IPS DF 6.9 (cell line): ENCODE data around the gene RIMBP2.

Source experiments
- DNase-seq: peaks from one replicate; pipeline ENCODE4 v3.0.0-alpha.2; 2013; ENCODE audit warnings: low read depth, low spot score
- H3K27ac ChIP-seq: one replicate; pipeline ENCODE4 v1.5.1; 2013; ENCODE audit warnings: low read length, control low read depth
- H3K27me3 ChIP-seq: 2 replicates; pipeline ENCODE4 v1.6.1; 2013; ENCODE audit warnings: mild to moderate bottlenecking, low read length; ENCODE audit not compliant: control insufficient read depth, insufficient read depth
- H3K36me3 ChIP-seq: 2 replicates; pipeline ENCODE4 v1.6.1; 2013; ENCODE audit warnings: low read length; ENCODE audit not compliant: control insufficient read depth, insufficient read depth
- H3K4me1 ChIP-seq: 2 replicates; pipeline ENCODE4 v1.6.1; 2013; ENCODE audit warnings: low read length; ENCODE audit not compliant: control insufficient read depth, insufficient read depth
- H3K4me3 ChIP-seq: 2 replicates; pipeline ENCODE4 v1.5.1; 2013; ENCODE audit warnings: mild to moderate bottlenecking, low read length
- H3K9me3 ChIP-seq: 2 replicates; pipeline ENCODE4 v1.6.1; 2013; ENCODE audit warnings: low read length, inconsistent platforms; ENCODE audit not compliant: control insufficient read depth, insufficient read depth
- WGBS: extraction: QIAGEN DNeasy Blood & Tissue Kit; methylation state at CpG from one replicate; pipeline ENCODE4 v1.1.7; 2013; ENCODE audit warnings: mixed read lengths, missing lambda C conversion rate; ENCODE audit not compliant: insufficient read length, insufficient coverage; 5-methylcytosine and 5-hydroxymethylcytosine counted together

The RIMBP2 gene

DNA sequence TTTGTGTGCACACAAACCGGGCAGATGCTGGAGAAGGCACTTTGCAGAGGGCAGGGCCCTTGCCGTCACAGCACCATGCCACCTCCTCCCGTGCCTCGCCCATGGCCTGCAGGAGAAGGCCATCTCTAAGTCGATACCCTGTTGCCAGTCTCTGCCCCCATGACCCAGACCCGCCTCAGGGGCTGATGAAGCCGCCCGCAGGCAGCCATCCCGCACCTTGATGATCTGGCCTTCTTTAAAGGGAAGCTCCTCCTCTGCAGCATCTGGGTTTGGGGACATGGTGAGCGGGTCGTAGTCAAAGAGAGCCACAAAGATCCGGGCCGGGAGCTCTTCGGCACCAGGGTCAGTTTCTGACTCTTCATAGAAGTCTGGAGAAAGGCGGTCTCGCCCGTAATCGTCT is 302.2 kb downstream of the RIMBP2 start:
- peaks cover 17% of the 10 kb centered on the region for H3K9me3 ChIP-seq
- no peak for DNase-seq
- no CpG with 5 or more reads among the region's 18 CpGs for WGBS
- no peaks in the 10 kb centered on the region for H3K36me3 ChIP-seq
- H3K27ac ChIP-seq: no peak overlapping the region
- H3K4me3 ChIP-seq: no peak overlapping the region
- H3K4me1 ChIP-seq: no peaks in the 10 kb centered on the region
- no peaks in the 10 kb centered on the region for H3K27me3 ChIP-seq

DNA sequence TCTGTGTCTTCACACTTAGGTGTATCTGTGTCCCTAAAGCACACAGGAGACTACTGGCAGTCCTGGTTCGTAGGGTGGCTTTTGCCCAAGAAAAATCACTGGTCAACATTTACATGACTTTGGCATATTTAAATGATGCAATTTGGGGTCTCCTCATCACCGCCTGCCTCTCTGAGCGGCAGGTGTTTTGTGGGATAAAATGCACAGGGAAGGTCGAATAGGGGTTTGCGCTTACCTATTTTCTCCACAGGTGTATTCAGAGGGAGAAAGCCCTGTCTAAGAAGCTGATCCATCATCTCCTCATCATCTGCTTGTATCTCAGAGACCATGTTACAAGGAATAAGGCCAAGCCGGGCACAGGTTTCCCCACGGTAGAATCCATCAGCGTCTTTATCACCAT is 303.7 kb downstream of the RIMBP2 start:
- no CpG with 5 or more reads among the region's 8 CpGs for WGBS
- no peaks in the 10 kb centered on the region for H3K4me1 ChIP-seq
- no peaks in the 10 kb centered on the region for H3K36me3 ChIP-seq
- H3K9me3 ChIP-seq: peaks cover 22% of the 10 kb centered on the region
- DNase-seq: no peak
- H3K4me3 ChIP-seq: no peak overlapping the region
- no peak overlapping the region for H3K27ac ChIP-seq
- H3K27me3 ChIP-seq: no peaks in the 10 kb centered on the region

DNA sequence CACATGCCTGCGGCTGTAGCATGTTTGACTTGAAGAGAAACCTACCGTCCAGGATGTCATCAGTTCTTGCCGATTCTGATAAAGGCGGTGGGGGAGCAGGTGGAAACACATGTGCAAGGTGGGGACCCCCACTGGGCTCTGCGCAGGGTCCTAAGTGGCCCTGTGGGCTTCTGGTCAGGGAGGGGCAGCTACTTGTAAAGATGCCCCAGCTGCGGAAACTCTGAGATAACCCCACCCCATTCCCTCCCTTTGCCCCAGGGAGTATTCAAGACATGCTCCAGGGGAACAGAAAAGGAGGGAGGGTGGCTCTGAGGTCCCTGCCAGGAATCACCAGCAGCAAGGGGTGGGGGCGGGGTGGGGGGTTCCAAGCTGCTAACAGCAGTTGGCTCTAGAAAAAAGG is 310.8 kb downstream of the RIMBP2 start:
- no CpG with 5 or more reads among the region's 7 CpGs for WGBS
- Histone ChIP-seq H3K4me3 (no peak overlapping the region), H3K36me3 (no peaks in the 10 kb centered on the region), H3K9me3 (peaks cover 20% of the 10 kb centered on the region), H3K27ac (no peak overlapping the region), H3K4me1 (no peaks in the 10 kb centered on the region), H3K27me3 (no peaks in the 10 kb centered on the region; the same call in 1 of the 2 replicates)
- no peak for DNase-seq

DNA sequence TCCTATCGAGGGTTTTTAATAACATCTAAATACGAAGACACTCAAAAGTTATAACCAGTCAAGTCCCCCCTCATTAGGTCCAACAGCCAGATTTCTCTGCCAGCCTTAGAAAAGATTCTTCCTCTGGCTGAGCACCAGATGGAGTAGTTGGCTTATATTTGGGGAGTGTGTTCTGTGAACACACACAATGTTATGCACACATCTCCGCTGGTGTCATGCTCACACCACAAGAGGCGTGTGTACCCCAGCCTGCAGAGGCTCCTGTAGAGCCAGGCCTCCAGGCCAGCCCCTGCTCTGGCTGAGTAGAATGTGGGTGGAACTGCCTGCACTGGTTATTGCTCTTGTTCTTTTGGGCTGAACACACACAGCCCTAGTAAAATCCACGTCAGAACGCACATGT is 314.4 kb downstream of the RIMBP2 start:
- DNase-seq: no peak
- Histone ChIP-seq H3K27ac (no peak overlapping the region), H3K9me3 (peaks cover 15% of the 10 kb centered on the region), H3K27me3 (no peaks in the 10 kb centered on the region; the same call in 1 of the 2 replicates), H3K4me3 (no peak overlapping the region), H3K4me1 (no peaks in the 10 kb centered on the region), H3K36me3 (no peaks in the 10 kb centered on the region)
- WGBS: no CpG with 5 or more reads among the region's 6 CpGs

DNA sequence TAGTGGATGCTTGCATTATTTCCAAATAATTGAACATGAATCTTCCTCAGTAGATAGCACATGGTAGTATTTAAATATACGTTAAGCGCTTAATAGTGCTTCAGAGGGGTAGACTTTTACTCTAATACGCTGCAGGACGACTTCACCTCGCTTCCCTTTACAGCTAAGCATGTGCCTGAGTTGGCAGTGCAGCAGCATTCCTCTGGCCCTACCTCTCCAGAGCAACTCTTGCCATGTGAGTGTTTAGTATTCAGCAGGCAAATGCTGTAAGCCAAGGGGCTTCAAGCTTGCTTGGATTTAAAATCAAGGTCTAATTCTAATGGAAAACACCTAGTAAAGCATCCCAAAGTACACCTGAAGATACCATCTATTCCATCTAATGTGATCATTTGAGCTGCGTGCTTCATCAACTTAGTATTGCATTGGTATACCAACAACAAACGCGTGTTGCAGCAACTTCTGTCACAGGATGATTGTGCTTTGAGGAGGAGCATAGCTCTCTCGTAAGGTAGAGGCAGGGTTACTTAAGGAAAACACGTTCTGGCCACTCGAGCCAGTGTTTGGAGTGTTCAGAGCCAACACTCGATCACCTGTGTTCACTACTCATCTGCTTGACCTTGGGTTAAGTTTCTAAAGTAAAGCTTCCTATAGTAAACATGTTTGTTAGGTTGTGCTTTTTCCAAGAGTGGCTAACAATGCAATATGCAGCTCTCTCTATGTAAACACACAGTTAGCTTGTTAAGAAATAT is 317.8 kb downstream of the RIMBP2 start:
- H3K9me3 ChIP-seq: peaks cover 18% of the 10 kb centered on the region
- H3K27me3 ChIP-seq: no peaks in the 10 kb centered on the region; the same call in 1 of the 2 replicates
- no peaks in the 10 kb centered on the region for H3K36me3 ChIP-seq
- DNase-seq: no peak
- no peak overlapping the region for H3K27ac ChIP-seq
- no peaks in the 10 kb centered on the region for H3K4me1 ChIP-seq
- H3K4me3 ChIP-seq: no peak overlapping the region
- WGBS: no CpG with 5 or more reads among the region's 12 CpGs

DNA sequence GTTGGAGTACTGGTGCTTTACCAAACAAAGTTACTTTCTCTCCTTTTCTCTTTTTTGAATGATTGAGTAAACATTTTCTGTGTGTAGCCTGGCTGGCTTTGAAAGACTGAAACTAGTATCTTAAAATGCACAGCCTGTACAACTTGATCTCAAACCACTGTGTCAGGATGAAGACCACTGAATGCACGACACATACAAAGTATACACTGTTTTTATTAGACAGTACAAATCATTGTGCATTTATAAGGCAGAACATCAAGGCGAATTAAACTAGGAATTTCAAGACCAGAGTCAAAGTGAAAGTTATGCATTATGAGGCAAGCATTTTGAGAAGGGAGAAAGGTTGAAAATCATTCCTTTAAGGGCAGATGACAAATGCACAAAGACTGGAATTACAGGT is 319.4 kb downstream of the RIMBP2 start:
- Histone ChIP-seq H3K4me1 (no peaks in the 10 kb centered on the region), H3K9me3 (peaks cover 12% of the 10 kb centered on the region), H3K36me3 (no peaks in the 10 kb centered on the region), H3K27ac (no peak overlapping the region), H3K27me3 (no peaks in the 10 kb centered on the region), H3K4me3 (no peak overlapping the region)
- DNase-seq: no peak
- no CpG with 5 or more reads among the region's 2 CpGs for WGBS

GRCh38 chr12:130394906-130395305 is 321.2 kb downstream of the RIMBP2 start:
- no peak for DNase-seq
- Histone ChIP-seq H3K27me3 (no peaks in the 10 kb centered on the region), H3K36me3 (no peaks in the 10 kb centered on the region), H3K4me1 (no peaks in the 10 kb centered on the region; the same call in 1 of the 2 replicates), H3K4me3 (no peak overlapping the region), H3K9me3 (peaks cover 12% of the 10 kb centered on the region), H3K27ac (no peak overlapping the region)
- WGBS: no CpG with 5 or more reads among the region's 4 CpGs

DNA sequence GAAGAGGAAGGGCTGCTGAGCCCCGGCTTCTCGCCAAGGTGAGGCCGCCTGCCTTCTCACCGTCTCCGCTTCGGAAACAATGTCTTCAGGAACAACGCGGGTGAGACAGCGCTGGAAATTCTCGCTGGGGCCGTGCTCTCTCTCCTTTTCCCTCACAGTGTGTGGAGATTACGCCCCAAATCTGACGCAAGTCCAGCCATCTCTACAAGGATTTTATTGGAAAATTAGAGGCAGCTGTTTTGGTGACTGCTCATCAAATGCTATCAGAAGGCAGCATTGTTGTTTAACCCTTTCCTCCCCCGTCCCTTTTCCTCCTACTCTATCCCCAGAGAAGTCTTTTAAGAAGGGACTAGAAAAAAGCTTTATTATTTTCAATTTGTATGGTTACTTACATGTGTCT is 324.9 kb downstream of the RIMBP2 start:
- WGBS: no CpG with 5 or more reads among the region's 14 CpGs

GRCh38 chr12:130385193-130385592 is 330.9 kb downstream of the RIMBP2 start:
- no peaks in the 10 kb centered on the region for H3K27me3 ChIP-seq
- no peak overlapping the region for H3K4me3 ChIP-seq
- H3K9me3 ChIP-seq: peaks cover 9% of the 10 kb centered on the region
- H3K4me1 ChIP-seq: no peaks in the 10 kb centered on the region
- no CpG with 5 or more reads among the region's 4 CpGs for WGBS
- DNase-seq: no peak
- H3K27ac ChIP-seq: no peak overlapping the region
- no peaks in the 10 kb centered on the region for H3K36me3 ChIP-seq

More for the DNA sequence above, 324.9 kb downstream of the RIMBP2 start:
- DNase-seq: no peak
- Histone ChIP-seq H3K27ac (no peak overlapping the region), H3K4me3 (no peak overlapping the region), H3K27me3 (no peaks in the 10 kb centered on the region), H3K9me3 (peaks cover 7% of the 10 kb centered on the region; the same call in 1 of the 2 replicates), H3K36me3 (no peaks in the 10 kb centered on the region), H3K4me1 (no peaks in the 10 kb centered on the region; the same call in 1 of the 2 replicates)

DNA sequence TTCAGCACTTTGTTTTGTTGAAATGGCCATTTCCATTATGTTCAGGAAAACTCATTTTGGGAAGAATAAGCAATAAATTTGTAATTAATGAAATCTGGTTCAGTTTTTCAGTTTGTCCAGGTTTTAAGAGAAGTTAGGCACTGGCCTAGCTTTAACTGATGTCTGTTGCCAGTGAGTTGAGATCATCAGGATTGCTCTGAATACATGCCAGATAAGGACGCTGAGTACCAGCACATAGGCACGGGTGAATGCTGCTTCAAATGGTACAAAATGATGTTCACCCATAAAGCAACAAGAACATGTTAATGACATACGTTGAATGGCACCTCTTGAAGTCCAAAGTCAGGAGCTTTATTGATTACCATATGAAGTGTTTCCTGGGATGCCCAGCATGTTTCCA is 331.9 kb downstream of the RIMBP2 start:
- WGBS: no CpG with 5 or more reads among the region's 3 CpGs
- Histone ChIP-seq H3K27ac (no peak overlapping the region), H3K4me1 (no peaks in the 10 kb centered on the region), H3K9me3 (peaks cover 9% of the 10 kb centered on the region), H3K36me3 (no peaks in the 10 kb centered on the region), H3K27me3 (no peaks in the 10 kb centered on the region), H3K4me3 (no peak overlapping the region)
- no peak for DNase-seq

- peaks cover 11% of the 10 kb centered on the region for H3K9me3 ChIP-seq
Observed at GRCh38 chr12:130382818-130383217, 333.3 kb downstream of the RIMBP2 start.

More at GRCh38 chr12:130382818-130383217, 333.3 kb downstream of the RIMBP2 start:
- no peak for DNase-seq
- Histone ChIP-seq H3K4me1 (no peaks in the 10 kb centered on the region), H3K4me3 (no peak overlapping the region), H3K27me3 (no peaks in the 10 kb centered on the region), H3K27ac (no peak overlapping the region), H3K36me3 (no peaks in the 10 kb centered on the region)
- no CpG with 5 or more reads among the region's 2 CpGs for WGBS
